ENCODE data around the gene OPHN1.
A peak's percentile ranks its signal among the peaks of the same experiment; 100 is the strongest.

The OPHN1 gene

DNA sequence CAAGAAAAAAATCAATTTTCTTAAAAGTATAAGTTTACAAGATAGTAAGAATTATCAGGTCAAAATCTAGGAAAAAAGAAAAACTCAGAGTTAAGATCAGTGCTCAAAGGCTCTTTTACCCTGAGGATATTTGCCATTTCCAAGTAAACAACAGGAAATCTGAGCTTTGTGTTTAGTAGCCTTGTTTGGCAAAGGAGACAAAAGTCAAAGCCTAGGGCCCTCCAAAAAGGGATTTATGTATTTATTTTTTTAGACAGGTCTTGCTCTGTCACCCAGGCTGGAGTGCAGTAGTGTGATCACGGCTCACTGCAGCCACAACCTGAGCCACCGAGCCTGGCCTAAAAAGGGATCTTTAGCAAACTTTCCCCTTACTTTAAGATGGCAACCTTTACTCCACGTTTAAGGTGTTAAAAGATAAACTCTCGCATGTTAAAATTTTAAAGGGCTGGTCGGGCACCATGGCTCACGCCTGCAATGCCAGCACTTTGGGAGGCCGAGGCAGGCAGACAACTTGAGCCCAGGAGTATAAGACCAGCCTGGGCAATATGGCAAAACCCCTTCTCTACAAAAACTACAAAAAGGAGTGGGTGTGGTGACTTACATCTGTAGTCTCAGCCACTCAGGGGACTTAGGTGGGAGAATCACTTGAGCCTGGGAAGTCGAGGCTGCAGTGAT is 21.3 kb upstream of the OPHN1 start:
- 87 to 88% methylated on average over 8 of the region's 8 CpGs for WGBS, 2 experiments
- Histone ChIP-seq H3K36me3 (ENCODE audit: control insufficient read depth, insufficient read depth, low read length) (no peaks in the 10 kb centered on the region), H3K4me1 (ENCODE audit: control insufficient read depth, insufficient read depth, low read length) (no peaks in the 10 kb centered on the region), H3K4me3 (ENCODE audit: insufficient read depth, low read depth, low read length) (no peak overlapping the region), H3K27ac (ENCODE audit: insufficient read depth, low read depth, low read length, poor library complexity, severe bottlenecking) (no peak overlapping the region), H3K27me3 (ENCODE audit: control insufficient read depth, insufficient read depth, low read length, poor library complexity, severe bottlenecking) (no peaks in the 10 kb centered on the region), H3K9me3 (ENCODE audit: control insufficient read depth, low read length) (no peaks in the 10 kb centered on the region)

DNA sequence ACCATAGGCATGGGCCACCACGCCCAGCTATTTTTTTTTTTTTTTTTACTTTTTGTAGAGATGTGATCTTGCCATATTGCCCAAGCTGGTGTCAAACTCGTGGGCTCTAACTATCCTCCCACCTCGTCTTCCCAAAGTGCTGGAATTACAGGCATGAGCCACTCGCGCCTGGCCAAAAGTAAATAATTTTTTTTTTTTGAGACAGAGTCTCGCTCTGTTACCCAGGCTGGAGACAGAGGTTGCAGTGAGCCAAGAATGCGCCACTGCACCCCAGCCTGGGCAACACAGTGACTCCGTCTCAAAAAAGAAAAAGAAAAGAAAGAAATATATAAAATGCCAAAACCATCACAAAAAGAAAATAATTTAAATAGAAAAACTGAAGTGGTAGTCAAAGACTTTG is 18.4 kb upstream of the OPHN1 start:
- Histone ChIP-seq H3K9me3 (ENCODE audit: control insufficient read depth, low read length) (no peaks in the 10 kb centered on the region), H3K27ac (ENCODE audit: insufficient read depth, low read depth, low read length, poor library complexity, severe bottlenecking) (no peak overlapping the region), H3K27me3 (ENCODE audit: control insufficient read depth, insufficient read depth, low read length, poor library complexity, severe bottlenecking) (no peaks in the 10 kb centered on the region), H3K4me1 (ENCODE audit: control insufficient read depth, insufficient read depth, low read length) (no peaks in the 10 kb centered on the region), H3K36me3 (ENCODE audit: control insufficient read depth, insufficient read depth, low read length) (no peaks in the 10 kb centered on the region), H3K4me3 (ENCODE audit: insufficient read depth, low read depth, low read length) (no peak overlapping the region)
- 85 to 87% methylated on average over 4 to 5 of the region's 8 CpGs for WGBS, 2 experiments

DNA sequence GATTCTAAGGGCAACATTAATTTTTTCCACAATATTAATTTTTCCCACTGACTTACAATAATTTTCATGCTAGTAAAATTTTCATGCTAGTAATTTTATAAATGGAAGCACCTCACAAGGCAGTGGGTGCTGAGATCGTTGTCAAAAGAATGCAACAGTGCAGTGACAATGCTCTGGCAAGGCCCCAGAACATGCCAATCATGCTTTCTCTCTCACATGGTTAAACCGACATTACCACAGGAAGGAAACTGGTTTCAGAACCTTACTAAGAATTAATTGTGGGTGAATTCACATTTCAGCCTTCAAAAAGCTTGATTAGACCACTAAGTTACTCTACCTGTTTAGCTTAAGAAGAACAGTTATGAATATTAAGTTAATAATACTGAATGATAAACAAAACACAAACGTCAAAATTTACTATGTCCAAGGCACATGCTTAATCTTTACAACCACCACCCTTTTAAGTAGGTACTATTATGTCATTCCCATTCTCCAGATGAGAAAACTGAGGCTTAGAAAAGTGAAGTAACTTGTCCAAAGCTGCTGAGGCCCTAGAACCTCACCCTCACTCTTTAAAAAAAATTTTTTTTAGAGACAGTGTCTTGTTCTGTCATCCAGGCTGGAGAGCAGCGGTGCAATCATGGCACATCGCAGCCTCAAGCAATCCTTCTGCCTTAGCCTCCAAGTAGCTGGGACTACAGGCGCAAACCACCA is 10.0 kb upstream of the OPHN1 start:
- no peaks in the 10 kb centered on the region for H3K9me3 ChIP-seq (ENCODE audit: control insufficient read depth, low read length)
- WGBS, 2 experiments, result 86 to 89% methylated on average over 3 to 6 of the region's 6 CpGs

DNA sequence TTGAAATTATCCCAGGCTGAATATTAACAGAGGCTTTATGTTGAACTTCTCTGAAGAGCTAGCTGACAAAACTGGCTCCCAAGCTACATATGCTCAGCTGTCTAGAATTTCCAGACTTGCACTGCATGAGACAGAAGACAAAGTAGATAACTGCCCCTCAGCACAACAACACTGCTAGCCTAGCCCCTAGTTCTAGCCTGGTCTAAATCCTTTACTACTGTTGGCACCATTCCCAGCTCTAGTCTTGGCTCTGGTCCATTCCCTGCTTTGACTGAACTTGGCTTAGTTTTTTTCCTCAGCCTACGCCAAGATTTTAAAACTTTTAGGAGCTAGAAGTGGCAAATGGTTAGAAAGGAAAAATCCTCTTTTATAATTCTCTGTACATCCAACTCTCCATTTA is 7.6 kb upstream of the OPHN1 start:
- 100% methylated on average over 1 of the region's 1 CpG; no CpG with 5 or more reads in 1 of the 2 experiments for WGBS, 2 experiments
- Histone ChIP-seq H3K4me1 (ENCODE audit: control insufficient read depth, insufficient read depth, low read length) (no peaks in the 10 kb centered on the region), H3K36me3 (ENCODE audit: control insufficient read depth, insufficient read depth, low read length) (no peaks in the 10 kb centered on the region), H3K27me3 (ENCODE audit: control insufficient read depth, insufficient read depth, low read length, poor library complexity, severe bottlenecking) (no peaks in the 10 kb centered on the region), H3K4me3 (ENCODE audit: insufficient read depth, low read depth, low read length) (no peak overlapping the region), H3K9me3 (ENCODE audit: control insufficient read depth, low read length) (no peaks in the 10 kb centered on the region), H3K27ac (ENCODE audit: insufficient read depth, low read depth, low read length, poor library complexity, severe bottlenecking) (no peak overlapping the region)

More for the DNA sequence above, 10.0 kb upstream of the OPHN1 start:
- no peak overlapping the region for H3K27ac ChIP-seq (ENCODE audit: insufficient read depth, low read depth, low read length, poor library complexity, severe bottlenecking)
- no peaks in the 10 kb centered on the region for H3K36me3 ChIP-seq (ENCODE audit: control insufficient read depth, insufficient read depth, low read length)
- no peak overlapping the region for H3K4me3 ChIP-seq (ENCODE audit: insufficient read depth, low read depth, low read length)
- H3K4me1 ChIP-seq (ENCODE audit: control insufficient read depth, insufficient read depth, low read length), result no peaks in the 10 kb centered on the region
- H3K27me3 ChIP-seq (ENCODE audit: control insufficient read depth, insufficient read depth, low read length, poor library complexity, severe bottlenecking), result no peaks in the 10 kb centered on the region

DNA sequence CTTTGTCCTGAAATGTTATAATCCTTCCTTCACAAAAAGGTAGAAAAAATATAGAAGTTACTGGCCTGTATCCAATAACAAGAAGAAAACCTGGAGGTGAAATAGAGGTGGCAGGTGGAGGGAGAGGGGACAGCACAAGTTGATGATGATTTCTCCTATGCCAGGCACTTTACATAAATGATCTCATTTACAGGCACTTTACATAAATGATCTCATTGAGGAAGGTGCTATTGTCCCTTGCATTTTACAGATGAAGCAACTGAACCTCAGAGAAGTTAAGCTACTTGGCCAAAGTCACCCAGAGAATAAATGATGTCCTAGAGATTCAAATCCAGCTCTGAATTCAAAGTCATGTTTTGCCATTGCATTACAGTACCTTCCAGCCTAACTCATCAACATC is 7.1 kb upstream of the OPHN1 start:
- no peak overlapping the region for H3K27ac ChIP-seq (ENCODE audit: insufficient read depth, low read depth, low read length, poor library complexity, severe bottlenecking)
- H3K4me1 ChIP-seq (ENCODE audit: control insufficient read depth, insufficient read depth, low read length), result no peaks in the 10 kb centered on the region
- no peaks in the 10 kb centered on the region for H3K9me3 ChIP-seq (ENCODE audit: control insufficient read depth, low read length)
- H3K4me3 ChIP-seq (ENCODE audit: insufficient read depth, low read depth, low read length), result no peak overlapping the region
- no peaks in the 10 kb centered on the region for H3K36me3 ChIP-seq (ENCODE audit: control insufficient read depth, insufficient read depth, low read length)
- H3K27me3 ChIP-seq (ENCODE audit: control insufficient read depth, insufficient read depth, low read length, poor library complexity, severe bottlenecking), result no peaks in the 10 kb centered on the region

DNA sequence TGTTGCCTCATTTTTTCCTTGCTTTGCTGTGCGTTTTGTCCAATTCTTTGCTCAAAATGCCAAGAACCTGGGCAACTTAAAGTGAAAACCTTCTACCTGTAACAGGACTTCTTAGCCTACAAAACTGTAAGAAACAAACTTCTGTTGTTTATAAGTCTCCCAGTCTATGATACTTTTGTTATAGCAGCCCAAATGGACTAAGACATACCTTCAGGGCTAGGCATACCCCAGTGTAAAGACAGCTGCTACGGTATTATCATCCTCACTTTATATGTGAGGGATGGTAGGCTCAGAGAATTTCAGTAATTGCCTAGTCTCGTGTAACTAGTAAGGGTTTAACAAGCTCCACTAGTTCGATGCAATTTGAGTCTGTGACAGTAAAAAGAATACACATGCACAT is 6.0 kb upstream of the OPHN1 start:
- Histone ChIP-seq H3K9me3 (ENCODE audit: control insufficient read depth, low read length) (no peaks in the 10 kb centered on the region), H3K4me3 (ENCODE audit: insufficient read depth, low read depth, low read length) (no peak overlapping the region), H3K4me1 (ENCODE audit: control insufficient read depth, insufficient read depth, low read length) (no peaks in the 10 kb centered on the region), H3K36me3 (ENCODE audit: control insufficient read depth, insufficient read depth, low read length) (no peaks in the 10 kb centered on the region), H3K27me3 (ENCODE audit: control insufficient read depth, insufficient read depth, low read length, poor library complexity, severe bottlenecking) (no peaks in the 10 kb centered on the region), H3K27ac (ENCODE audit: insufficient read depth, low read depth, low read length, poor library complexity, severe bottlenecking) (no peak overlapping the region)
- WGBS, 2 experiments, result 92 to 95% methylated on average over 4 of the region's 4 CpGs

DNA sequence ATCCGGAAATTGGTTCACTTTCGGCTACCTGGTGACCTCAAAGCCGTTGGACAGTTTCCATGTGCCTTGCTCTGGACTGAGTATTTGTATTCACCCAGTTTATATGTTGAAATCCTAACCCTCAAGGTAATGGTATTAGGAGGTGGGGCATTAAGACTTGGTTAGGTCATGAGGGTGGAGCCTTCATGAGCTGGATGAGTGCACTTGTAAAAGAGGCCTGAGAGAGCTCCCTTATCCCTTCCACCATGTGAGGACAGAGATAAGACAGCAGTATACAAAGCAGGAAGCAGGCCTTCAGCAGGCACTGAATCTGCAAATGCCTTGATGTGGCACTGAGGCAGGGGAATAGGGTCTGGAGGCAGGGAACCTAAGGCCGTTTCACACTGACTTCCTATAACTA is 5.3 kb upstream of the OPHN1 start:
- 92 to 99% methylated on average over 4 of the region's 4 CpGs for WGBS, 2 experiments
- Histone ChIP-seq H3K27me3 (ENCODE audit: control insufficient read depth, insufficient read depth, low read length, poor library complexity, severe bottlenecking) (no peaks in the 10 kb centered on the region), H3K4me3 (ENCODE audit: insufficient read depth, low read depth, low read length) (no peak overlapping the region), H3K27ac (ENCODE audit: insufficient read depth, low read depth, low read length, poor library complexity, severe bottlenecking) (no peak overlapping the region), H3K36me3 (ENCODE audit: control insufficient read depth, insufficient read depth, low read length) (no peaks in the 10 kb centered on the region), H3K4me1 (ENCODE audit: control insufficient read depth, insufficient read depth, low read length) (no peaks in the 10 kb centered on the region), H3K9me3 (ENCODE audit: control insufficient read depth, low read length) (no peaks in the 10 kb centered on the region)

DNA sequence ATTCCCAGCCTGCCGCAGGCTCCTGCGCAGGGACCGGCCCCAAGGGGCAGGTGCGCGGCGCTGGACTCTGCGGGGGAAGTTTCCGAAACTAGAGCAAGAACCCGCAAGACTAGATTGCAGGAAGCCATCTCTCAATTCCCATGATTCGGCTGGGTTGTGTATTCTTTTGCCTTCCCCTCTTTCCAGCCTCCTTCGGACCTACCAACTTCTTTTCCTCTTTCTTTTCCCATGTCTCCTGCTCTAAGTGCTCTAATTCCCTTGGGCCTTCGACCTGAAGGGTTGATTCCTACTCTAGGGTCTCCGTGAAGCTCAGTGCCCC is 645 bp upstream of the OPHN1 start:
- H3K27ac ChIP-seq (ENCODE audit: insufficient read depth, low read depth, low read length, poor library complexity, severe bottlenecking), result no peak overlapping the region

DNA sequence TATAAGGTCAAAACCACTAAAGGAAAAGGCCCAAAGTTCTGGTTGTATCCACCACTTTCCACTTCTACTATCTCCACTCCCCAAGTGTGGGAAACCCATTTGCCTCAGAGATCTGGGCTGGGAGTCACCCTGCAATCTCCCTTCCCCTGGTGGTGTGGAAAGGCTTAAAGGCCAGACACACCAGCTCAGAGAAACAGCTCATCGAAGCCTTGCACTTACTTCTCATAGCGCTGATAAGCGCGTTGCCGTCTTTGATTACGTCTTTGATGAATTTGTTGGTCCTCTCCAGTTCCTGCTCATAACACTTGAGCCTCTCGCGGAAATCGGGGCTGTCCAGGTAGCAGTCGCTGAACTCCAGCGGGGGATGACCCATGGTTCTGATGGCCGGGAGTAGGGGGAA is 647 bp downstream of the OPHN1 start:
- H3K36me3 ChIP-seq (ENCODE audit: control insufficient read depth, insufficient read depth, low read length), result no peaks in the 10 kb centered on the region
- WGBS, 2 experiments, result 8 to 9% methylated on average over 12 of the region's 12 CpGs
- H3K27me3 ChIP-seq (ENCODE audit: control insufficient read depth, insufficient read depth, low read length, poor library complexity, severe bottlenecking), result no peaks in the 10 kb centered on the region
- no peak overlapping the region for H3K27ac ChIP-seq (ENCODE audit: insufficient read depth, low read depth, low read length, poor library complexity, severe bottlenecking)
- H3K9me3 ChIP-seq (ENCODE audit: control insufficient read depth, low read length), result no peaks in the 10 kb centered on the region
- H3K4me1 ChIP-seq (ENCODE audit: control insufficient read depth, insufficient read depth, low read length), result no peaks in the 10 kb centered on the region
- peak overlapping the region; percentile 62 for H3K4me3 ChIP-seq (ENCODE audit: insufficient read depth, low read depth, low read length)

More for the DNA sequence above, 645 bp upstream of the OPHN1 start:
- peak overlapping the region; percentile 62 for H3K4me3 ChIP-seq (ENCODE audit: insufficient read depth, low read depth, low read length)
- no peaks in the 10 kb centered on the region for H3K27me3 ChIP-seq (ENCODE audit: control insufficient read depth, insufficient read depth, low read length, poor library complexity, severe bottlenecking)
- no peaks in the 10 kb centered on the region for H3K9me3 ChIP-seq (ENCODE audit: control insufficient read depth, low read length)
- WGBS, 2 experiments, result 2 to 3% methylated on average over 13 of the region's 13 CpGs
- no peaks in the 10 kb centered on the region for H3K4me1 ChIP-seq (ENCODE audit: control insufficient read depth, insufficient read depth, low read length)
- no peaks in the 10 kb centered on the region for H3K36me3 ChIP-seq (ENCODE audit: control insufficient read depth, insufficient read depth, low read length)

DNA sequence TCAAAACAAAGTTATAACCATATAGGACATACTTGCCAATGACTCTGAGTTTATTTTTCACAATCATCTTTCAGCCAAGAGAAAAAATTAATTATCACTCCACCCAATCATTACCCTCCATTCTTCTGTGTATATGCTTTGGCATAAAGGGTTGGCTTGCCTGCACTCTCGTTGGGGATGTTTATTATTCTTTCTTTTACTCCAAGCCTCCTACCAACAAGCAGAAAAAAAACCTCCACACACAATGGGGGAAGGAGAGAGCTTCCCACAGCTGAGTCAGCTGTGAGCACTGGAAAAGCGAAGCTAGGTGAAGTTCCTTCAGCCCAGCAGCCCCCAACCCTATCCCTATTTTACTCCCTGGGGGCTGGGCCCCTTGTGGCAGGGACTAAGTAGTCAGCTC is 1.5 kb downstream of the OPHN1 start:
- no peak overlapping the region for H3K27ac ChIP-seq (ENCODE audit: insufficient read depth, low read depth, low read length, poor library complexity, severe bottlenecking)
- no peaks in the 10 kb centered on the region for H3K27me3 ChIP-seq (ENCODE audit: control insufficient read depth, insufficient read depth, low read length, poor library complexity, severe bottlenecking)
- no peaks in the 10 kb centered on the region for H3K4me1 ChIP-seq (ENCODE audit: control insufficient read depth, insufficient read depth, low read length)
- no peaks in the 10 kb centered on the region for H3K36me3 ChIP-seq (ENCODE audit: control insufficient read depth, insufficient read depth, low read length)
- H3K4me3 ChIP-seq (ENCODE audit: insufficient read depth, low read depth, low read length), result no peak overlapping the region
- WGBS, 2 experiments, result 81 to 100% methylated on average over 1 to 2 of the region's 2 CpGs
- no peaks in the 10 kb centered on the region for H3K9me3 ChIP-seq (ENCODE audit: control insufficient read depth, low read length)
